ENCODE results near the gene CARMIL3. TPM values are rescaled to one million over a fixed set of nuclear protein-coding genes. Genes with fewer than 3 reads are reported as not detected.

Gene CARMIL3
- total and polyA plus RNA-seq, 2 of the 4 experiments (the other 2 are of a cell fraction) = under 0.01 TPM; not detected in 1

GRCh38 chr14:24037658-24038037 lies 14.2 kb upstream of the CARMIL3 start:
- Histone ChIP-seq H3K56ac (ENCODE audit: extremely low read depth, insufficient read depth, low read length) (no peak overlapping the region), H2AK9ac (replicated peaks; ENCODE audit: low read depth, low read length, poor library complexity) (no peak overlapping the region), H3K27ac (ENCODE audit: insufficient read depth, low read length) (no peak overlapping the region), H2BK5ac (ENCODE audit: low read depth, low read length, poor library complexity, severe bottlenecking) (no peak overlapping the region), H3K9ac (ENCODE audit: low read depth, low read length) (no peak overlapping the region), H3K23ac (ENCODE audit: low read depth, low read length) (no peak overlapping the region), H3K9me3 (ENCODE audit: control insufficient read depth, insufficient read depth, low read length) (no peaks in the 10 kb centered on the region), H2BK20ac (ENCODE audit: low read depth, low read length) (no peak overlapping the region), H2BK120ac (ENCODE audit: low read depth, low read length) (no peak overlapping the region), H3K4me2 (ENCODE audit: low read depth, low read length) (no peak overlapping the region), H4K91ac (ENCODE audit: insufficient read depth, low read depth, low read length) (no peak overlapping the region), H4K20me1 (ENCODE audit: insufficient read depth, low read length) (no peaks in the 10 kb centered on the region), H3K14ac (replicated peaks; ENCODE audit: low read depth, low read length) (no peak overlapping the region), H2AK5ac (ENCODE audit: low read depth, low read length) (no peak overlapping the region), H4K8ac (ENCODE audit: low read depth in 2 of 2, low read length in 2 of 2) (no peak overlapping the region), H2AFZ (replicated peaks; ENCODE audit: low read length, poor library complexity) (no peak overlapping the region), H3K4me3 (ENCODE audit: insufficient read depth, low read depth, low read length) (no peak overlapping the region), H3K36me3 (ENCODE audit: control insufficient read depth, insufficient read depth, low read length) (no peaks in the 10 kb centered on the region), H3K4ac (ENCODE audit: low read depth, low read length) (no peak overlapping the region), H3K9me1 (ENCODE audit: insufficient read depth, low read length) (no peaks in the 10 kb centered on the region), H3K18ac (ENCODE audit: low read depth, low read length) (no peak overlapping the region), H3K27me3 (ENCODE audit: control insufficient read depth, insufficient read depth, low read length) (peaks cover 4% of the 10 kb centered on the region), H2BK15ac (ENCODE audit: low read depth, low read length) (no peak overlapping the region), H3K79me1 (ENCODE audit: low read depth in 1 of 2, low read length in 2 of 2) (no peaks in the 10 kb centered on the region), H4K5ac (ENCODE audit: low read depth, low read length) (no peak overlapping the region), H3K4me1 (ENCODE audit: control insufficient read depth, insufficient read depth, low read length) (no peaks in the 10 kb centered on the region)
- TF ChIP-seq POLR2A (IDR thresholded peaks at IDR 0.05; ENCODE audit: low read depth, low read length) (no peak), NFE2L2 (IDR thresholded peaks at IDR 0.05; ENCODE audit: low read depth, low read length) (no peak), CEBPB (IDR thresholded peaks at IDR 0.05; ENCODE audit: low read depth, low read length) (no peak), ELK1 (IDR thresholded peaks at IDR 0.05; ENCODE audit: borderline replicate concordance, low read depth, low read length) (no peak), SMC3 (IDR thresholded peaks at IDR 0.05; ENCODE audit: low read depth, low read length) (no peak), CHD1 (IDR thresholded peaks at IDR 0.05; ENCODE audit: low read depth, low read length) (no peak), RCOR1 (IDR thresholded peaks at IDR 0.05; ENCODE audit: insufficient replicate concordance, low read length) (no peak), MXI1 (IDR thresholded peaks at IDR 0.05; ENCODE audit: borderline replicate concordance, low read depth, low read length) (no peak), USF2 (IDR thresholded peaks at IDR 0.05; ENCODE audit: low read depth, low read length) (no peak), MAZ (IDR thresholded peaks at IDR 0.05; ENCODE audit: borderline replicate concordance, low read depth, low read length) (no peak), FOS (IDR thresholded peaks at IDR 0.05; ENCODE audit: low read depth, low read length) (no peak), RAD21 (IDR thresholded peaks at IDR 0.05; ENCODE audit: low read length) (no peak), CTCF (conservative IDR thresholded peaks at IDR 0.05; ENCODE audit: low read depth, low read length) (no peak), MAFK (IDR thresholded peaks at IDR 0.05; ENCODE audit: low read depth, low read length) (no peak), BHLHE40 (IDR thresholded peaks at IDR 0.05; ENCODE audit: low read depth, low read length) (no peak), RFX5 (IDR thresholded peaks at IDR 0.05; ENCODE audit: low read depth, low read length) (no peak)
- CTCF ChIA-PET = no interaction called here
- intact Hi-C loops (cut with micrococcal nuclease) = no loop called here
- POLR2A ChIA-PET (ENCODE audit: unreplicated experiment) = no interaction called here
- WGBS, 2 experiments (ENCODE audit: extremely low coverage in 2 of 2, insufficient read length in 1 of 2) = 84% methylated on average over 11 of the region's 14 CpGs; no CpG with 5 or more reads in 1 of the 2 experiments
- DNase-seq = no peak
- no TSS peak for BruUV-seq (replicated peaks)
- ATAC-seq (ENCODE audit: low read depth) = no peak
- in situ Hi-C loops (cut with MboI; ENCODE audit: low sequenced_read_pairs) = loop anchor here (10.0 kb wide), 1 partner anchor 53 kb away; the partner anchor contains the start of gene DHRS4L2
- dilution Hi-C loops (cut with HindIII; ENCODE audit: low sequenced_read_pairs, unreplicated experiment) = no loop called here

Measured in IMR-90 (cell line).